Sigmoid colon (tissue), 7 donors: ENCODE results near the gene ANO4. TPM values are rescaled to one million over a fixed set of nuclear protein-coding genes. Genes with fewer than 3 reads are reported as not detected.

ENCODE experiments used
- DNase-seq: peaks from one replicate; pipeline ENCODE4 v3.0.0-alpha.2; 2019
- H3K27ac ChIP-seq, 4 donors: fragments of 200-600 bp; sonication (generic); one replicate each; pipeline ENCODE4 v1.5.1; 2016 to 2019; ENCODE audit warnings: mild to moderate bottlenecking in 1 of 4
- H3K27me3 ChIP-seq, 3 donors: fragments of 200-600 bp; sonication (generic); one replicate each; pipeline ENCODE4 v1.5.1; 2019; ENCODE audit warnings: mild to moderate bottlenecking in 1 of 3
- H3K36me3 ChIP-seq, 4 donors: fragments of 200-600 bp; sonication (generic); one replicate each; pipeline ENCODE4 v1.5.1; 2016 to 2019
- H3K4me1 ChIP-seq, 4 donors: fragments of 200-600 bp; sonication (generic); one replicate each; pipeline ENCODE4 v1.5.1; 2017 to 2019
- H3K4me3 ChIP-seq, 4 donors: fragments of 200-600 bp; sonication (generic); one replicate each; pipeline ENCODE4 v1.5.1; 2017 to 2019; ENCODE audit warnings: mild to moderate bottlenecking in 2 of 4, moderate library complexity in 1 of 4
- H3K9me3 ChIP-seq, 4 donors: fragments of 200-600 bp in 3 of 4; sonication (generic) in 3 of 4; one replicate each; pipeline versions ENCODE4 v1.5.1 to v1.6.1; 2013 to 2019
- CTCF ChIP-seq, 4 experiments: fragments of 450-650 bp in 3 of 4; fragments of 200-600 bp in 1 of 4; IDR thresholded peaks; one replicate each; pipeline ENCODE4 v1.5.1; 2016 to 2019; ENCODE audit warnings: antibody characterized with exemption in 4 of 4, mild to moderate bottlenecking in 3 of 4, moderate library complexity in 2 of 4
- EP300 ChIP-seq, 4 donors: sonication (generic); formaldehyde crosslinking; IDR thresholded peaks; one replicate each; pipeline ENCODE4 v1.6.1; 2017; ENCODE audit warnings: antibody characterized with exemption in 4 of 4
- POLR2A ChIP-seq, 2 donors: fragments of 450-650 bp; IDR thresholded peaks; one replicate each; pipeline ENCODE4 v1.6.1; 2016; ENCODE audit warnings: antibody characterized with exemption in 2 of 2, mild to moderate bottlenecking in 2 of 2, moderate library complexity in 2 of 2
- POLR2AphosphoS5 ChIP-seq, 4 donors: sonication (generic); formaldehyde crosslinking; IDR thresholded peaks; one replicate each; pipeline ENCODE4 v1.6.1; 2017; ENCODE audit warnings: antibody characterized with exemption in 4 of 4
- WGBS, 2 donors: extraction: QIAGEN DNeasy Blood & Tissue Kit; methylation state at CpG; one replicate each; pipeline ENCODE4 v1.1.7; 2013; 5-methylcytosine and 5-hydroxymethylcytosine counted together
- intact Hi-C: fragments of 100-400 bp; cut with DNase I; formaldehyde crosslinking; loops from one replicate; pipeline ENCODE4 v1.15.1; 2023
- polyA plus RNA-seq, 3 donors: library from polyadenylated mRNA; stranded (reverse); fragments of 200-250 nt; gene quantifications; one replicate each; pipeline ENCODE4 v1.2.3, GENCODE V29; 2013
- total RNA-seq, 4 donors: library from RNA; depleted of rRNA; stranded (reverse); fragments of >200 nt; gene quantifications; one replicate each; pipeline ENCODE4 v1.1.0, GENCODE V29; 2016
- donor health status: healthy with polysubstance abuse.
- donor health status: Bipolar disorder and iron deficiency.
- donor health status: healthy.

Gene ANO4
- total and polyA plus RNA-seq, 7 donors: 0.09 to 3.3 (median 0.41) TPM; not detected in 2

GRCh38 chr12:101047652-101048051 is 253.1 kb downstream of the ANO4 start:
- H3K27ac ChIP-seq: no peak overlapping the region
- no peaks in the 10 kb centered on the region for H3K27me3 ChIP-seq
- peaks cover 0 to 10% (median 5%) of the 10 kb centered on the region in 4 donors for H3K4me1 ChIP-seq
- TF ChIP-seq EP300 (IDR thresholded peaks at IDR 0.05) (no peak), POLR2AphosphoS5 (IDR thresholded peaks at IDR 0.05) (no peak), CTCF (IDR thresholded peaks at IDR 0.05) (no peak), POLR2A (IDR thresholded peaks at IDR 0.05) (no peak)
- no peaks in the 10 kb centered on the region for H3K9me3 ChIP-seq
- no peaks in the 10 kb centered on the region for H3K36me3 ChIP-seq
- intact Hi-C loops: no loop called here
- DNase-seq: no peak
- no peak overlapping the region for H3K4me3 ChIP-seq
- WGBS, 2 donors: 75 to 78% methylated on average over 1 of the region's 1 CpG

GRCh38 chr12:101050631-101051030 is 256.1 kb downstream of the ANO4 start:
- WGBS, 2 donors: 0% methylated on average over 1 of the region's 1 CpG
- intact Hi-C loops: no loop called here
- peaks cover 0 to 4% (median under 1%) of the 10 kb centered on the region in 4 donors for H3K4me1 ChIP-seq
- H3K36me3 ChIP-seq: no peaks in the 10 kb centered on the region
- no peaks in the 10 kb centered on the region for H3K9me3 ChIP-seq
- H3K4me3 ChIP-seq: no peak overlapping the region
- no peaks in the 10 kb centered on the region for H3K27me3 ChIP-seq
- TF ChIP-seq POLR2AphosphoS5 (IDR thresholded peaks at IDR 0.05): no peak
- TF ChIP-seq POLR2A (IDR thresholded peaks at IDR 0.05): no peak
- no peak for TF ChIP-seq EP300 (IDR thresholded peaks at IDR 0.05)
- no peak for TF ChIP-seq CTCF (IDR thresholded peaks at IDR 0.05)
- DNase-seq: no peak
- no peak overlapping the region for H3K27ac ChIP-seq

- Histone ChIP-seq H3K27me3 (no peaks in the 10 kb centered on the region), H3K4me1 (no peaks in the 10 kb centered on the region), H3K27ac (no peak overlapping the region), H3K4me3 (no peak overlapping the region), H3K9me3 (no peaks in the 10 kb centered on the region), H3K36me3 (no peaks in the 10 kb centered on the region)
- TF ChIP-seq CTCF (IDR thresholded peaks at IDR 0.05) (no peak), POLR2A (IDR thresholded peaks at IDR 0.05) (no peak)
- DNase-seq: no peak
- intact Hi-C loops: no loop called here
Measured at GRCh38 chr12:101051151-101051550, 256.6 kb downstream of the ANO4 start.

- no peaks in the 10 kb centered on the region for H3K9me3 ChIP-seq
- H3K27me3 ChIP-seq: no peaks in the 10 kb centered on the region
- no peaks in the 10 kb centered on the region for H3K36me3 ChIP-seq
- TF ChIP-seq POLR2AphosphoS5 (IDR thresholded peaks at IDR 0.05) (no peak), CTCF (IDR thresholded peaks at IDR 0.05) (no peak), POLR2A (IDR thresholded peaks at IDR 0.05) (no peak), EP300 (IDR thresholded peaks at IDR 0.05) (no peak)
- no peaks in the 10 kb centered on the region for H3K4me1 ChIP-seq
- H3K4me3 ChIP-seq: no peak overlapping the region
- H3K27ac ChIP-seq: no peak overlapping the region
- DNase-seq: no peak
- 10 to 46% methylated on average over 8 of the region's 8 CpGs for WGBS, 2 donors
- intact Hi-C loops: no loop called here
Measured at GRCh38 chr12:101051901-101052550, 257.4 kb downstream of the ANO4 start.

- H3K27ac ChIP-seq: no peak overlapping the region
- H3K27me3 ChIP-seq: no peaks in the 10 kb centered on the region
- TF ChIP-seq EP300 (IDR thresholded peaks at IDR 0.05) (no peak), POLR2A (IDR thresholded peaks at IDR 0.05) (no peak), CTCF (IDR thresholded peaks at IDR 0.05) (no peak), POLR2AphosphoS5 (IDR thresholded peaks at IDR 0.05) (no peak)
- H3K4me3 ChIP-seq: no peak overlapping the region
- no peaks in the 10 kb centered on the region for H3K4me1 ChIP-seq
- no peaks in the 10 kb centered on the region for H3K9me3 ChIP-seq
- intact Hi-C loops: no loop called here
- no peak for DNase-seq
- H3K36me3 ChIP-seq: no peaks in the 10 kb centered on the region
Measured at GRCh38 chr12:101053203-101053602, 258.6 kb downstream of the ANO4 start.
